SK-N-SH treated with all-trans-retinoic acid at 6 μM for 48 hours (cell line): ENCODE measurements around the gene LRRFIP1.

Experiments used
- CREB5 ChIP-seq: fragments of 250-450 bp; sonication (Bioruptor Pico); IDR thresholded peaks from 2 replicates; pipeline ENCODE4 v1.5.1; 2020; ENCODE audit warnings: low read depth, mild to moderate bottlenecking, moderate library complexity
- OSR1 ChIP-seq: fragments of 250-450 bp; sonication (Bioruptor Pico); IDR thresholded peaks from 2 replicates; pipeline ENCODE4 v1.8.0; 2022; ENCODE audit warnings: moderate library complexity, mild to moderate bottlenecking, inconsistent platforms
- PPARA ChIP-seq: fragments of 250-450 bp; sonication (Bioruptor Pico); IDR thresholded peaks from 2 replicates; pipeline ENCODE4 v1.5.0; 2020; ENCODE audit warnings: mild to moderate bottlenecking, borderline replicate concordance
- RARB ChIP-seq: fragments of 250-450 bp; sonication (Bioruptor Pico); IDR thresholded peaks from 2 replicates; pipeline ENCODE4 v1.8.0; 2021; ENCODE audit warnings: mild to moderate bottlenecking, moderate library complexity
- ZNF565 ChIP-seq: fragments of 450-650 bp; formaldehyde crosslinking; conservative IDR thresholded peaks from 2 replicates; pipeline ENCODE4 v1.5.0; 2020; ENCODE audit warnings: low read depth, mild to moderate bottlenecking, moderate library complexity

DNA sequence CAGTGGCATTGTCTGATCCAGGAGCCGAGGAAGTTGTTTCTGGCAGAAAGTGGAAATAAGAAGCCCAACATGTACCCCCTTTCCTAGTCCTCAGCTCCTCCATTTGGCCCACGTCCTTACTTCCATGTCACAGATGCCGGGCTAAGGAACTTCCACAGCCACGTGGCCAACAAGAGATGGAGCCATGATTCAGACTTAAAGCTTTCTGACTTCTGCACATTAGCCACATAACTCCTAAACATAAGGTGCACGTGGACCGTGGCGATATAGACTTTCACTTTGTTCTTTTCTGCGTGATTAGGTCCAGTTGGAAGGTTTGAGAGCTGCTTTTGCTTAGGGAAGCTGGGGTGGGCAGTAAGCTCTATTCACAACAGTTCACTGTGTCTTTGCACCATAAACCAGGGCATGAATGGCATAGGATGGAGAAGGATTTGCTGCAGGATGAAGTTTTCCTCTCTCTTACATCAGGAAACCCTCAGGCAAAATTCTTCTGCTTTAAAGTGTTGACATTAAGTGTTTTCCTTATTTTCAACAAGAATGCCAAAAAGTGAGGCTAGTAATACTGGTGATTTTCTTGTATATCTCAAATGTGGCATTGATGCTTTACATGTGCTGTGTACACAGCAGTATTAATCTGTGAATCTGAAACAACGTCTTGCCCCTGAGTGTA is 109.9 kb downstream of the LRRFIP1 start:
- no peak for TF ChIP-seq RARB (CRISPR knock-in tag)
- no peak for TF ChIP-seq ZNF565 (CRISPR knock-in tag)
- no peak for TF ChIP-seq CREB5 (CRISPR knock-in tag)
- TF ChIP-seq OSR1 (CRISPR knock-in tag): no peak
- no peak for TF ChIP-seq PPARA (CRISPR knock-in tag)
